ENCODE measurements around the gene MEF2D.
A peak's percentile ranks its signal among the peaks of the same experiment; 100 is the strongest.

Gene MEF2D

DNA sequence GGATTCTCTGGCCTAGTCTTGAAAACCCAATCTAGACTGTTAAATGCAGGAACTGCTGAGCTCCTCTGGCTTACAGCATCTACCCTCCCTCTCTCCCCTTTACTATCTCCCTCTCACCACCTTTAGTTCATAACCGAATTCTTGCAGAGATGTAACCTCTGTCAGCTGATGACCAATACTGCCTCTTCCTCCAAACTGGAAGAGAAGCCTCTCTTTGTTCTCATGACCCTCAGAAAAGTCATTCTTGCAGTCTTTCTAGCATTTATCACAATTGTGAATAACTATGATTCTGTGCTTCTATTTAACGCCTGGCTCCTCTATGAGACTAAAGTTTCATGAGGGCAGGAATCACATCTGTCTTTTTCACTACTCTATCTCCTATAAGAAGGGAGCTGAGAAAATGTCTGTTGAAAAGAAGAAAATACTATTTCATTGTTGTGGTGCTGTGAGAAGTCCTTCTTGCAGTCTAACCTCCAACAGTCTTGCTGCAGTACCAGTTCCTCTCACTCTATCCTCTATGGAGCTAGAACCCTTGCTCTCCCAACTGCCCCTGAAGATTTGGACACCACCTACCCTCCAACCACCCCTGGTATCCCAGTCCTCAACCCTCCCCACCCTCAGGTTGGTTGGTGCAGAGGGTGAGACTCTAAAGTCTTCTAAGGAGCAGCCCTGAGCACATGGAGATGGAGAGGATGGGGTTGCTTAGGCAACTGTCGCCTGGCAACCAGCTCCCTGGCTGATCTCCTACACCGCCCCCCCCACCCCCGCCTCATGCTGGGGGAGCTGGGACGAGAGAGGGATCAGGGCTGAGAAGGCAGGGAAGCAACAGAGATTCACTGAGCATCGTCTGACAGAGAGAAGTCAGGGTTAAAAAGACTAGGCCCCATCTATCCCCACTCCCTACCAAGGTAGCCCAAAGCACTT is 13.9 kb downstream of the MEF2D start:
- CTCF ChIA-PET = interaction anchor here (0.6 to 2.1 kb wide), 2 partner anchors 101 to 1415 kb away, joined by 4 to 6 read pairs; no protein-coding TSS in a partner anchor
- POLR2A ChIA-PET = no interaction called here

DNA sequence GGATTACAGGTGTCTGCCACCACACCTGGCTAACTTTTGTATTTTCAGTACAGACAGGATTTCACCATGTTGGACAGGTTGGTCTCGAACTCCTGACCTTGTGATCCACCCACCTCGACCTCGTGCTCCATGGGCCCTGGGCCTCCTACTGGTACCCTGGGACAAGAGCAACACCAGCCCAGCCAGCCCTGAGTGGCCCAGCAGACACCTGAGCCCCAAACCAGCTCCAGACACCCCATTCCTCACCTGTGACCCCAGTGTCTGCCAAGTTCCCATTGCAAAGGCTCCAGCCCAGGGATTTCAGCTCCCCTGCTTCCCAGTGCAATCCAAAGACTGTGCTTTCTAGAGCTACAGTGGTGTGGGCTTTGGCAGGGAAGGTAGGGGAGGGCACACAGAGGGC is 14.6 kb downstream of the MEF2D start:
- CTCF ChIA-PET = interaction anchor here (0.6 to 2.1 kb wide), 4 partner anchors 29 to 1414 kb away, joined by 3 to 6 read pairs (median 4); no protein-coding TSS in a partner anchor
- POLR2A ChIA-PET = interaction anchor here (1.3 kb wide), 1 partner anchor 15 kb away, joined by 7 read pairs; the partner anchor contains the start of gene MEF2D
- H3K27ac ChIP-seq (ENCODE audit: extremely low read depth, low read depth, low read length) = no peak overlapping the region
- no peak overlapping the region for H3K4me3 ChIP-seq (ENCODE audit: low read depth, low read length)
- H3K36me3 ChIP-seq (ENCODE audit: control insufficient read depth in 2 of 2, insufficient read depth in 1 of 2, low read length in 2 of 2) = peaks cover 0 to 31% of the 10 kb centered on the region in 2 experiments; a peak in 1 of 3 replicates
- no peaks in the 10 kb centered on the region for H3K9me3 ChIP-seq (ENCODE audit: control insufficient read depth, insufficient read depth, low read depth, low read length)
- H3K4me1 ChIP-seq (ENCODE audit: control insufficient read depth, insufficient read depth, low read length) = peaks cover 16% of the 10 kb centered on the region
- TF ChIP-seq ZNF350 (tag by site-specific recombination; IDR thresholded peaks at IDR 0.05) = no peak
- TF ChIP-seq, protein P1, sequence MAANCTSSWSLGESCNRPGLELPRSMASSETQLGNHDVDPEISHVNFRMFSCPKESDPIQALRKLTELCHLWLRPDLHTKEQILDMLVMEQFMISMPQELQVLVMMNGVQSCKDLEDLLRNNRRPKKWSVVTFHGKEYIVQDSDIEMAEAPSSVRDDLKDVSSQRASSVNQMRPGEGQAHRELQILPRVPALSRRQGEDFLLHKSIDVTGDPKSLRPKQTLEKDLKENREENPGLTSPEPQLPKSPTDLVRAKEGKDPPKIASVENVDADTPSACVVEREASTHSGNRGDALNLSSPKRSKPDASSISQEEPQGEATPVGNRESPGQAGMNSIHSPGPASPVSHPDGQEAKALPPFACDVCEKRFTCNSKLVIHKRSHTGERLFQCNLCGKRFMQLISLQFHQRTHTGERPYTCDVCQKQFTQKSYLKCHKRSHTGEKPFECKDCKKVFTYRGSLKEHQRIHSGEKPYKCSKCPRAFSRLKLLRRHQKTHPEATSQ (tag by site-specific recombination; IDR thresholded peaks at IDR 0.05) = no peak
- TF ChIP-seq ZNF335 (tag by site-specific recombination; conservative IDR thresholded peaks at IDR 0.05) = no peak
- TF ChIP-seq ZNF555 (tag by site-specific recombination; conservative IDR thresholded peaks at IDR 0.05) = no peak
- no peak for TF ChIP-seq ZNF211 (tag by site-specific recombination; IDR thresholded peaks at IDR 0.05; ENCODE audit: low read depth)
- no peak for TF ChIP-seq ZNF624 (tag by site-specific recombination; IDR thresholded peaks at IDR 0.05)
- no peak for TF ChIP-seq ZNF792 (tag by site-specific recombination; IDR thresholded peaks at IDR 0.05)
- no peak for TF ChIP-seq ZNF585B (tag by site-specific recombination; IDR thresholded peaks at IDR 0.05)
- TF ChIP-seq, protein P2, sequence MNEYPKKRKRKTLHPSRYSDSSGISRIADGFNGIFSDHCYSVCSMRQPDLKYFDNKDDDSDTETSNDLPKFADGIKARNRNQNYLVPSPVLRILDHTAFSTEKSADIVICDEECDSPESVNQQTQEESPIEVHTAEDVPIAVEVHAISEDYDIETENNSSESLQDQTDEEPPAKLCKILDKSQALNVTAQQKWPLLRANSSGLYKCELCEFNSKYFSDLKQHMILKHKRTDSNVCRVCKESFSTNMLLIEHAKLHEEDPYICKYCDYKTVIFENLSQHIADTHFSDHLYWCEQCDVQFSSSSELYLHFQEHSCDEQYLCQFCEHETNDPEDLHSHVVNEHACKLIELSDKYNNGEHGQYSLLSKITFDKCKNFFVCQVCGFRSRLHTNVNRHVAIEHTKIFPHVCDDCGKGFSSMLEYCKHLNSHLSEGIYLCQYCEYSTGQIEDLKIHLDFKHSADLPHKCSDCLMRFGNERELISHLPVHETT (tag by site-specific recombination; IDR thresholded peaks at IDR 0.05) = no peak
- no peak for TF ChIP-seq ZNF23 (tag by site-specific recombination; IDR thresholded peaks at IDR 0.05; ENCODE audit: borderline replicate concordance)
- TF ChIP-seq IKZF3 (tag by site-specific recombination; IDR thresholded peaks at IDR 0.05) = no peak
- TF ChIP-seq, protein P3, sequence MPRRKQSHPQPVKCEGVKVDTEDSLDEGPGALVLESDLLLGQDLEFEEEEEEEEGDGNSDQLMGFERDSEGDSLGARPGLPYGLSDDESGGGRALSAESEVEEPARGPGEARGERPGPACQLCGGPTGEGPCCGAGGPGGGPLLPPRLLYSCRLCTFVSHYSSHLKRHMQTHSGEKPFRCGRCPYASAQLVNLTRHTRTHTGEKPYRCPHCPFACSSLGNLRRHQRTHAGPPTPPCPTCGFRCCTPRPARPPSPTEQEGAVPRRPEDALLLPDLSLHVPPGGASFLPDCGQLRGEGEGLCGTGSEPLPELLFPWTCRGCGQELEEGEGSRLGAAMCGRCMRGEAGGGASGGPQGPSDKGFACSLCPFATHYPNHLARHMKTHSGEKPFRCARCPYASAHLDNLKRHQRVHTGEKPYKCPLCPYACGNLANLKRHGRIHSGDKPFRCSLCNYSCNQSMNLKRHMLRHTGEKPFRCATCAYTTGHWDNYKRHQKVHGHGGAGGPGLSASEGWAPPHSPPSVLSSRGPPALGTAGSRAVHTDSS (tag by site-specific recombination; IDR thresholded peaks at IDR 0.05) = no peak
- TF ChIP-seq ZNF423 (tag by site-specific recombination; IDR thresholded peaks at IDR 0.05) = no peak
- TF ChIP-seq ZNF664 (tag by site-specific recombination; IDR thresholded peaks at IDR 0.05) = no peak
- TF ChIP-seq, protein P4, sequence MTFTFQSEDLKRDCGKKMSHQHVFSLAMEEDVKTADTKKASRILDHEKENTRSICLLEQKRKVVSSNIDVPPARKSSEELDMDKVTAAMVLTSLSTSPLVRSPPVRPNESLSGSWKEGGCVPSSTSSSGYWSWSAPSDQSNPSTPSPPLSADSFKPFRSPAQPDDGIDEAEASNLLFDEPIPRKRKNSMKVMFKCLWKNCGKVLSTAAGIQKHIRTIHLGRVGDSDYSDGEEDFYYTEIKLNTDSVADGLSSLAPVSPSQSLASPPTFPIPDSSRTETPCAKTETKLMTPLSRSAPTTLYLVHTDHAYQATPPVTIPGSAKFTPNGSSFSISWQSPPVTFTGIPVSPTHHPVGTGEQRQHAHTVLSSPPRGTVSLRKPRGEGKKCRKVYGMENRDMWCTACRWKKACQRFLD (tag by site-specific recombination; IDR thresholded peaks at IDR 0.05) = no peak
- no peak for TF ChIP-seq SETDB1 (IDR thresholded peaks at IDR 0.05; ENCODE audit: insufficient read length, low read length)
- TF ChIP-seq ZNF776 (tag by site-specific recombination; IDR thresholded peaks at IDR 0.05; ENCODE audit: borderline replicate concordance) = no peak
- TF ChIP-seq, protein P5, sequence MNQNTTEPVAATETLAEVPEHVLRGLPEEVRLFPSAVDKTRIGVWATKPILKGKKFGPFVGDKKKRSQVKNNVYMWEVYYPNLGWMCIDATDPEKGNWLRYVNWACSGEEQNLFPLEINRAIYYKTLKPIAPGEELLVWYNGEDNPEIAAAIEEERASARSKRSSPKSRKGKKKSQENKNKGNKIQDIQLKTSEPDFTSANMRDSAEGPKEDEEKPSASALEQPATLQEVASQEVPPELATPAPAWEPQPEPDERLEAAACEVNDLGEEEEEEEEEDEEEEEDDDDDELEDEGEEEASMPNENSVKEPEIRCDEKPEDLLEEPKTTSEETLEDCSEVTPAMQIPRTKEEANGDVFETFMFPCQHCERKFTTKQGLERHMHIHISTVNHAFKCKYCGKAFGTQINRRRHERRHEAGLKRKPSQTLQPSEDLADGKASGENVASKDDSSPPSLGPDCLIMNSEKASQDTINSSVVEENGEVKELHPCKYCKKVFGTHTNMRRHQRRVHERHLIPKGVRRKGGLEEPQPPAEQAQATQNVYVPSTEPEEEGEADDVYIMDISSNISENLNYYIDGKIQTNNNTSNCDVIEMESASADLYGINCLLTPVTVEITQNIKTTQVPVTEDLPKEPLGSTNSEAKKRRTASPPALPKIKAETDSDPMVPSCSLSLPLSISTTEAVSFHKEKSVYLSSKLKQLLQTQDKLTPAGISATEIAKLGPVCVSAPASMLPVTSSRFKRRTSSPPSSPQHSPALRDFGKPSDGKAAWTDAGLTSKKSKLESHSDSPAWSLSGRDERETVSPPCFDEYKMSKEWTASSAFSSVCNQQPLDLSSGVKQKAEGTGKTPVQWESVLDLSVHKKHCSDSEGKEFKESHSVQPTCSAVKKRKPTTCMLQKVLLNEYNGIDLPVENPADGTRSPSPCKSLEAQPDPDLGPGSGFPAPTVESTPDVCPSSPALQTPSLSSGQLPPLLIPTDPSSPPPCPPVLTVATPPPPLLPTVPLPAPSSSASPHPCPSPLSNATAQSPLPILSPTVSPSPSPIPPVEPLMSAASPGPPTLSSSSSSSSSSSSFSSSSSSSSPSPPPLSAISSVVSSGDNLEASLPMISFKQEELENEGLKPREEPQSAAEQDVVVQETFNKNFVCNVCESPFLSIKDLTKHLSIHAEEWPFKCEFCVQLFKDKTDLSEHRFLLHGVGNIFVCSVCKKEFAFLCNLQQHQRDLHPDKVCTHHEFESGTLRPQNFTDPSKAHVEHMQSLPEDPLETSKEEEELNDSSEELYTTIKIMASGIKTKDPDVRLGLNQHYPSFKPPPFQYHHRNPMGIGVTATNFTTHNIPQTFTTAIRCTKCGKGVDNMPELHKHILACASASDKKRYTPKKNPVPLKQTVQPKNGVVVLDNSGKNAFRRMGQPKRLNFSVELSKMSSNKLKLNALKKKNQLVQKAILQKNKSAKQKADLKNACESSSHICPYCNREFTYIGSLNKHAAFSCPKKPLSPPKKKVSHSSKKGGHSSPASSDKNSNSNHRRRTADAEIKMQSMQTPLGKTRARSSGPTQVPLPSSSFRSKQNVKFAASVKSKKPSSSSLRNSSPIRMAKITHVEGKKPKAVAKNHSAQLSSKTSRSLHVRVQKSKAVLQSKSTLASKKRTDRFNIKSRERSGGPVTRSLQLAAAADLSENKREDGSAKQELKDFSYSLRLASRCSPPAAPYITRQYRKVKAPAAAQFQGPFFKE (tag by site-specific recombination; IDR thresholded peaks at IDR 0.05; ENCODE audit: borderline replicate concordance) = no peak

More for the DNA sequence above, 13.9 kb downstream of the MEF2D start:
- peaks cover 16% of the 10 kb centered on the region for H3K4me1 ChIP-seq (ENCODE audit: control insufficient read depth, insufficient read depth, low read length)
- peaks cover 0 to 24% of the 10 kb centered on the region in 2 experiments; a peak in 1 of 3 replicates for H3K36me3 ChIP-seq (ENCODE audit: control insufficient read depth in 2 of 2, insufficient read depth in 1 of 2, low read length in 2 of 2)
- TF ChIP-seq ZNF341 (tag by site-specific recombination; IDR thresholded peaks at IDR 0.05; ENCODE audit: low read depth) = peak; percentile 45
- no peak for TF ChIP-seq ZNF776 (tag by site-specific recombination; IDR thresholded peaks at IDR 0.05; ENCODE audit: borderline replicate concordance)
- TF ChIP-seq MYNN (tag by site-specific recombination; IDR thresholded peaks at IDR 0.05; ENCODE audit: borderline replicate concordance) = peak; percentile 75; the same call in 1 of the 2 replicates
- H3K27ac ChIP-seq (ENCODE audit: extremely low read depth, low read depth, low read length) = no peak overlapping the region
- no peak overlapping the region for H3K4me3 ChIP-seq (ENCODE audit: low read depth, low read length)
- no peaks in the 10 kb centered on the region for H3K9me3 ChIP-seq (ENCODE audit: control insufficient read depth, insufficient read depth, low read depth, low read length)
